ENCODE measurements around the gene PLEKHG2.

The PLEKHG2 gene

DNA sequence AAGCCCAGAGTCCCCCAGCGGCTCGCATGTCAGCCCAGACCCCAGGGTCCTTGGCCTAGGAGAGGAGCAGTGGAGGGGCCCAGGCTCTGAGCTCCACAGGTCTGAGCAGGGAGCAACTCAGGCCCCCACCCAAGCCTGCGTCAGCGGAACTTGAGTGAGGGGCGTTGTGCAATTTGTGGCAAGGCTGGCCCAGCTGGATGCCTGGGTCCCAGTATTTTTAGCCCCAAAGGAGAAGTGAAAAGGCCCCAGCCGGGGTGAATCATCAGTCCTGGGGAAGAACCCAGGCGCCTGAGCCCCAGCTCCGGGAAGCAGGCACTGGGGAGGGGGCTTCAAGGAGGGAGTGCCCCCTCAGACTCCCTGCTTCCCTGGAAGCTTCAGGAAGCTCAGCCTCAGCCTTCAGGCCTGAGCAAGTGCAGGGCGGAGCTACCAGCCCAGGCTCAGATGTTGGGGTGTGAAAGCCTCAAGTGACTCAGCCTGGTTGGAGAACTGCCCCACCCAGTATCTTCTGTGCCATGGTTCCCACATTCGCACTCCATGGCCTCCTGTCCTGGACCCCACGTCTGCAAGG lies 14.1 kb upstream of the PLEKHG2 start:
- no peak for DNase-seq (ENCODE audit: low read depth)
- TF ChIP-seq CTCF (IDR thresholded peaks at IDR 0.05; ENCODE audit: control insufficient read depth, extremely low read depth, insufficient read depth), result no peak
- no peak overlapping the region for H3K4me3 ChIP-seq (ENCODE audit: low read depth, low read length)

DNA sequence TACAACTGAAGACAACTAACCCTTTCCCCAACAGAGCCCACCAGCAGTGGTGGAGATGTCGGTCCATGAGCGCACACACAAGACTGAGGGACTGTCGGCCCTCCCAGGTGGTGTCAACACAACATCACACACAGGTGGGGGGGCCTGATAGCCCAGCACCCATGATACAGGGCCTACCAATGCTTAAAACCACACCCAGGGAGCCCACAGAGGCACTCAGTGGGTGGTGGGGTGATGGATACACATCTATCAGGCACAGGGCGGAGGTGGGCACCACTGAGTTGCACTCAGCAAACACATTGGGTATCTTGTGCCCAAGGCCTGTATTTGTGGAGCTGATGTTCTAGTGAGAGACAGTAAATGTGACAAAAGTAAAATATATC lies 12.8 kb upstream of the PLEKHG2 start:
- TF ChIP-seq CTCF (IDR thresholded peaks at IDR 0.05; ENCODE audit: control insufficient read depth, extremely low read depth, insufficient read depth), result no peak
- DNase-seq (ENCODE audit: low read depth), result no peak
- no peak overlapping the region for H3K4me3 ChIP-seq (ENCODE audit: low read depth, low read length)

- DNase-seq (ENCODE audit: low read depth), result no peak
- no peak overlapping the region for H3K4me3 ChIP-seq (ENCODE audit: low read depth, low read length)
- TF ChIP-seq CTCF (IDR thresholded peaks at IDR 0.05; ENCODE audit: control insufficient read depth, extremely low read depth, insufficient read depth), result no peak
These were observed 12.4 kb upstream of the PLEKHG2 start for GRCh38 chr19:39400061-39400460.

DNA sequence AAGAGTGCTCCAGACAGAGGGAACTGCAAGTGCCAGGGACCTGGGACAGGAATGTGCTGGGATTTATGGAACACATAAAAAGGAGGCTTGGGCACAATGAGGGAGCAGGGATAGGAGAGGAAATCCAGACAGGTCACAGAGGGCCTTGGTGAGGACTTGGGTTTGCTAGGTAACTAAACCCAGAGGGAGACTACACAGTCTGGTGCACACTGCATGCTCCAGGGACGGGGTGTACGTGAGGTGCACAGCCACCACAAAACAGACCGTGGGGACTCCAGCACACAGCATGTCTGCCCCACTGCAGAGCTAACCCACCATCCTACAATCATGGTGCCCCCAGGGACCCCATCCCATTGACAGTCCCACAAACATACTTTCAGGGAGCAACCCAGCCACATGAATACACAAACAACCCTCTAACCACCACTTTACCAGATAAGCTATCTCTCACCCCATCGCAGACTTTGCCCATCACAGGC lies 11.4 kb upstream of the PLEKHG2 start:
- no peak for TF ChIP-seq CTCF (IDR thresholded peaks at IDR 0.05; ENCODE audit: control insufficient read depth, extremely low read depth, insufficient read depth)
- DNase-seq (ENCODE audit: low read depth), result no peak
- no peak overlapping the region for H3K4me3 ChIP-seq (ENCODE audit: low read depth, low read length)

GRCh38 chr19:39401549-39402345 lies 10.7 kb upstream of the PLEKHG2 start:
- H3K4me3 ChIP-seq (ENCODE audit: low read depth, low read length), result peak overlapping the region; percentile 54
- no peak for DNase-seq (ENCODE audit: low read depth)

More at GRCh38 chr19:39401549-39402345, 10.7 kb upstream of the PLEKHG2 start:
- no peak for TF ChIP-seq CTCF (IDR thresholded peaks at IDR 0.05; ENCODE audit: control insufficient read depth, extremely low read depth, insufficient read depth)

Data from LNCaP clone FGC (cell line).